OCI-LY3 (cell line): ENCODE measurements around the gene TOP2A.

Experiments
- CTCF ChIP-seq: fragments of 200-600, 300-600 bp; sonication (generic); IDR thresholded peaks from 2 replicates; pipeline ENCODE4 v1.5.1; 2014; ENCODE audit warnings: antibody characterized with exemption, low read length, low read depth
- EZH2phosphoT487 ChIP-seq: fragments of 200-600 bp; shearing (Covaris generic); IDR thresholded peaks from 2 replicates; pipeline ENCODE4 v1.6.1; 2018; ENCODE audit warnings: antibody characterized with exemption, mixed run types, low read depth

- TF ChIP-seq CTCF (no peak), EZH2phosphoT487 (no peak)
Observed at GRCh38 chr17:40452921-40453378, 35.3 kb upstream of the TOP2A start.
